Skeletal muscle cell (primary cell): Measurements from ENCODE around the gene JMJD1C.
"Not testable (repeated sequence)": the region's sequence is repeated elsewhere in the genome, so short reads cannot be mapped to it uniquely, and the experiment has no call there.

Experiments
- DNase-seq: peaks from one replicate; pipeline ENCODE4 v3.0.0-alpha.2; 2010; ENCODE audit warnings: low read depth
- H3K4me3 ChIP-seq: 2 replicates; pipeline ENCODE4 v1.5.1; 2011; ENCODE audit warnings: low read depth, mild to moderate bottlenecking, control low read depth, low read length, moderate library complexity

Gene JMJD1C

GRCh38 chr10:63324495-63324854 is 141.3 kb downstream of the JMJD1C start:
- DNase-seq: no peak
- H3K4me3 ChIP-seq: no peak overlapping the region

GRCh38 chr10:63323701-63324494 is 141.9 kb downstream of the JMJD1C start:
- no peak overlapping the region for H3K4me3 ChIP-seq
- DNase-seq: no peak

GRCh38 chr10:63320683-63321082 is 145.1 kb downstream of the JMJD1C start:
- H3K4me3 ChIP-seq: no peak overlapping the region
- no peak for DNase-seq

GRCh38 chr10:63319231-63319630 is 146.5 kb downstream of the JMJD1C start:
- DNase-seq: no peak
- no peak overlapping the region for H3K4me3 ChIP-seq

GRCh38 chr10:63318491-63318890 is 147.3 kb downstream of the JMJD1C start:
- no peak for DNase-seq
- no peak overlapping the region for H3K4me3 ChIP-seq

GRCh38 chr10:63314020-63314419 is 151.8 kb downstream of the JMJD1C start:
- no peak for DNase-seq
- H3K4me3 ChIP-seq: no peak overlapping the region

GRCh38 chr10:63313066-63313717 is 152.6 kb downstream of the JMJD1C start:
- no peak overlapping the region for H3K4me3 ChIP-seq
- DNase-seq: no peak

- DNase-seq: no peak
- H3K4me3 ChIP-seq: no peak overlapping the region
These were observed 157.1 kb downstream of the JMJD1C start for GRCh38 chr10:63308628-63309027.

- no peak overlapping the region for H3K4me3 ChIP-seq
- DNase-seq: no peak
These were observed 161.6 kb downstream of the JMJD1C start for GRCh38 chr10:63304146-63304545.

- H3K4me3 ChIP-seq: no peak overlapping the region
- DNase-seq: no peak
These were observed 165.0 kb downstream of the JMJD1C start for GRCh38 chr10:63300801-63301200.

GRCh38 chr10:63297941-63298340 is 167.8 kb downstream of the JMJD1C start:
- no peak overlapping the region for H3K4me3 ChIP-seq
- no peak for DNase-seq

- no peak for DNase-seq
- H3K4me3 ChIP-seq: no peak overlapping the region
These were observed 171.0 kb downstream of the JMJD1C start for GRCh38 chr10:63294781-63295180.

- DNase-seq, H3K4me3 ChIP-seq: not testable (repeated sequence)
These were observed 172.9 kb downstream of the JMJD1C start for GRCh38 chr10:63292847-63293246.

- H3K4me3 ChIP-seq: no peak overlapping the region
- DNase-seq: no peak
These were observed 177.6 kb downstream of the JMJD1C start for GRCh38 chr10:63288170-63288569.

- no peak for DNase-seq
- no peak overlapping the region for H3K4me3 ChIP-seq
These were observed 179.0 kb downstream of the JMJD1C start for GRCh38 chr10:63286754-63287264.

- no peak for DNase-seq
- no peak overlapping the region for H3K4me3 ChIP-seq
These were observed 179.4 kb downstream of the JMJD1C start for GRCh38 chr10:63286340-63286739.

- not testable (repeated sequence) for DNase-seq, H3K4me3 ChIP-seq
These were observed 181.9 kb downstream of the JMJD1C start for GRCh38 chr10:63283901-63284300.

GRCh38 chr10:63283093-63283492 is 182.7 kb downstream of the JMJD1C start:
- H3K4me3 ChIP-seq: no peak overlapping the region
- DNase-seq: no peak

GRCh38 chr10:63281967-63282366 is 183.8 kb downstream of the JMJD1C start:
- no peak overlapping the region for H3K4me3 ChIP-seq
- DNase-seq: no peak

- no peak for DNase-seq
- H3K4me3 ChIP-seq: no peak overlapping the region
These were observed 185.4 kb downstream of the JMJD1C start for GRCh38 chr10:63280386-63280785.

- DNase-seq: no peak
These were observed 190.7 kb downstream of the JMJD1C start for GRCh38 chr10:63275094-63275493.

More at GRCh38 chr10:63275094-63275493, 190.7 kb downstream of the JMJD1C start:
- no peak overlapping the region for H3K4me3 ChIP-seq
